GM18498 (cell line): Measurements from ENCODE around the gene INPP5A.
"Not testable (repeated sequence)": the region's sequence is repeated elsewhere in the genome, so short reads cannot be mapped to it uniquely, and the experiment has no call there.

ENCODE experiments used
- ATAC-seq: cut with Tn5 transposase; IDR thresholded peaks from one replicate; pipeline ENCODE4 v1.9.1; 2021; ENCODE audit warnings: mild to moderate bottlenecking, moderate library complexity; ENCODE audit not compliant: unreplicated experiment

INPP5A gene

DNA sequence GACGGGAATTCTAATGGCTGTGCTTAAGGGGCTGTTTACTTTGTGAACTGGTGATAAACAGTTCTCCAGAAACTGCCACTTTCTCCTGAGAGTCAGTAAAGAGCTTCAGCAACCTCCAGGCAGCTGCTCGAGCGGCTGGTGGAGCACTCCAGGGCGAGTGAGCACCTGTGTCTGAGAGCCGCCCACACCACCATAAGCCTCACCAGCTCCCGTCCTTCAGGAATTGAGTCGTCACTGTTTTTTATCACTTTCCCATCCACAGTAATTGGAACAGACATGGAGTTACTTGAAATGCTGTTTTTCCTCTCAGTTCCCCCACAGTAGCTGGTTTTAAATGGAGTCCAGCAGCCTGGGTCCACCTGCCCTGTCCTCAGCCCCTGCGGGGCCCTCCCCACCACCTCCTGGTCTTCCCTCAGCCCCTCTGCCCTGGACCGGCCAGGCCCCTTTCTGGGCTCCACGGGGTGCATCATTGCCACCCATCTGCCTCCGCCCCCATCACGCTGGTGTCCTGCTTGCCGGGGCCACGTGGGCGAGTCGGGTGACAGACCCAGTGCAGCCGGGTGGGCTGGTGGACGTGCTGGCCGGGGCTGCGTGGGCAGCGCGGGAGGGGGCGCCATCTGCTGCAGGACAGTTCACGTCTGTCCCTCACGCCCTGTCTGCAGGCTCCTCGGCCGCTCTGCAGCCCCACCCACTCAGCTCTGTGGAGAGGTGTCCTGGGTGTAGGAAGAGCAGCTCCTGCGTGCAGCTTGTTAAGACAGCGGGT, 192.4 kb downstream of the INPP5A start:
- no peak for ATAC-seq

DNA sequence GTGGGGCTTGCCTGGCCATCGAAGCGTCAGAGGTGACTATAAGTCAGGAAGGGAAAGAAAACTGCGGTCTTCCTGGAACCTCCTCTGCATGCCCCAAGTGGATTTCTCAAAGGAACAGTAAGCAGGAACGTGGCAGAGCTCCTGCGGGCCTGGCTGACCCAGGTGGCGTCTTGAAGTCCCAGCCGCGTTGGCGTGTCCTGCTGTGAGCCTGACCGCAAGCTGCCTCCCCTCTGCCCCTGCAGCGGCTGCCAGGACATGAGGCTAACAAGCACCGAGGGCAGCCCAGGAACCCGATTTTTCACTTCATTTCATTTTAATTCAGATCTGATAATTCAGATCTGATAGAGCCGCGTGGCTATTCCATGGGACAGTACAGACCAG, 193.0 kb downstream of the INPP5A start:
- no peak for ATAC-seq

DNA sequence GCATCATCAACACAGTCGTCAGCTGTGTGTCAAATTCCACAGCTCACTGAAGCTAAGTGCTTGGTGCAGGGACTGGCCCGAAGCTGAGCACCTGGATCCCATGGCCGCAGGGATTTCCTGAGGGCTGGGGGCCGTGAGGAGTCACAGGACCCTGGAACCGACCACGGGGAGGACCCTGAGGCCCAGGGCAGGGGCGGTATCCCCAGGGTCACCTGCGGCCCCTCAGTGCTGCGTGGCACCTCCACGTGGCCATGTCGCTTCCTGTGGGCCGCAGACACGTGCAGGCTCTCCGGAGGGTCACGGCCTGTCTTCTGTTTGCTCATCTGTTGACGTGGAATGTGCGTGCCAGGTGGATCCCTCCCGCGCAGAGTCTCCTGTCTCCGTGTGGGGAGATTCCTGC, 194.9 kb downstream of the INPP5A start:
- no peak for ATAC-seq

DNA sequence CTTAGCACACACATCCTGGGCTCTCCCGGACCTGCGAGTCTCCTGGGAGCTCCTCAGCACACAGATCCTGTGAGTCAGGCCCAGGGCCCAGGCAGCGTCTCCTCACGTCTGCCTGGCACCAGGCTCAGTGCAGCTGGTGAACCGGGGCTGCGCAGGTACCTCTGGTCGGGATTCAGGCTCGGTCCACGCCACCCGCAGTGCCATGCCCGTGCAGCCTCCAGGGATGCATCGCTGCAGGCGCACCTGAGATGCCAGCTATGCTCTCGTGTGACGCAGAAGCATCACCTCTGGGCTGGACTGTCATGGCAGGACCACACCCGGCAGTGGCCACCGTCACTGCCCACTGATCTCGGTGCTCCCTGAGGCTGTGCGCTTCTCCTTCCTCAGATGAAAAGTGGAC, 196.3 kb downstream of the INPP5A start:
- ATAC-seq, result no peak

DNA sequence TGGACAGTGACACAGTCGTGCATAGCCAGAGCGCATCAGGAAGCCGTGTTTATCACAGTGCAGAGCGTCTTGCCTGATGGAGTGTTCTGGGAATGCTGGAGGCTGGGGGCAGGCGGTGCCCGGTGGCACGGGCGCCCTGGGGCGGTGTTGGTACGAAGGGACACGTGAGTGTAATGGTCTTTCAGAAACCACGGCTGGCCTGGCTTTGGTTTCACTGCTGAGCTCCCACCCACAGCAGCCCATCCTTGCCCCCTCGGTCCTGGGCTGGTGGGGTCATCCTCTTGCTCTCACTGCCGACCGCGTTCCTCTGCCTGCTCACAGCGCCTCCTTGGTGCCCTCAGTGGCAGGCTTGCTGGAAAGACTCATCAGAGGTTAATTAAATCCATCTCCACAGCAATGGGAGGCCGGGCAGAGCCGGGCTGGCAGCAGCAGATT, 197.8 kb downstream of the INPP5A start:
- ATAC-seq, result no peak

DNA sequence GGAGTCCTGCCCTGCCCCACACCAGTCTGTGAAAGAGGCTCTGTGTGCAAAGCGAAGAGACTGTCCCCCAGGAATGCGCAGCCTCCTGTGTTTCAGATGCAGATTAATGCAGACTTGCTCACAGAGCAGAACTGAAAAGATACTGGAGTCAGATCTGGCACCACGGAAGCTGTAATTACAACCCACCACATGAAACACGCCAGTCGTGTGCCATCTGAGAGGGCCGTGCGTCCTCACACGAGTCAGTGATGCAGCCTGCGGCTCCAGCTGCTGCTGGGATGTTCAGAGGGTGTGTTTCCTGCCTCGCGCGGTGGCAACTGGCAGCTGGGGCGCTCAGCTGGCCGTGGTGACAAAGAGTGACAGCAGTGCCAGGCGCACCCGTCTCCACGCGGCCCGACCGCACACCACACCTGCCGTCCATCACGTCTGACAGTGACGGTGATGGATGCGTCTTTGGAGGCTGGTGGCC, 198.4 kb downstream of the INPP5A start:
- ATAC-seq, result no peak

DNA sequence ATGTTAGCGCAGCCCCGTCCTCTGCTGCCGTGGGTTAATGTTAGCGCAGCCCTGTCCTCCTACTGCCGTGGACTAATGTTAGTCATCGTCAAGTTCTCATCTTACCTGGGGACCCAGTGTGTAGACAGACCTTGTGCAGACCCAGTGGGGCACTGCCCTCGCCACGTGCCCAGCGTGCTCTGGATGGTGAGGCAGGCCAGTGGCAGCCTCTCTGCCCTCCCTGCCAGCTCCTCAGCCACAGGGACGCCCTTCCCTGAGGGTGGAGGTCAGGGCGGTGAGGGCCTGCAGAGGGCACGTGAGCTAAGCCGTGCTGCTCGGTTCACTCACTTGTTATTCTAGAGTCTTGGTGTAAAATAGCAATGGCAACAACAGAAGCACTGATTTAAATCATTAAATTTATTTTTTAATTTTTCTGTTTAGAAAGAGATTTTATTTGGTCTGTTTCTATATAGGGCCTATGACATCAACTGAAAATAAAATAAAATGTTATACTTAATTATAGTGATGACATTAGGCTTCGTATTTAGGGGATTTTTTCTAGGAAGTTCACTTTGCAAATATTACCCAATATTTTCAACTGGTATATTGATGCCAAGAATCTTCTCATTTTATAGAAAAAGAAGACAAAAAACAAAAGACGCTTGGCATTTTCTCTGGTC, 199.9 kb downstream of the INPP5A start:
- no peak for ATAC-seq

DNA sequence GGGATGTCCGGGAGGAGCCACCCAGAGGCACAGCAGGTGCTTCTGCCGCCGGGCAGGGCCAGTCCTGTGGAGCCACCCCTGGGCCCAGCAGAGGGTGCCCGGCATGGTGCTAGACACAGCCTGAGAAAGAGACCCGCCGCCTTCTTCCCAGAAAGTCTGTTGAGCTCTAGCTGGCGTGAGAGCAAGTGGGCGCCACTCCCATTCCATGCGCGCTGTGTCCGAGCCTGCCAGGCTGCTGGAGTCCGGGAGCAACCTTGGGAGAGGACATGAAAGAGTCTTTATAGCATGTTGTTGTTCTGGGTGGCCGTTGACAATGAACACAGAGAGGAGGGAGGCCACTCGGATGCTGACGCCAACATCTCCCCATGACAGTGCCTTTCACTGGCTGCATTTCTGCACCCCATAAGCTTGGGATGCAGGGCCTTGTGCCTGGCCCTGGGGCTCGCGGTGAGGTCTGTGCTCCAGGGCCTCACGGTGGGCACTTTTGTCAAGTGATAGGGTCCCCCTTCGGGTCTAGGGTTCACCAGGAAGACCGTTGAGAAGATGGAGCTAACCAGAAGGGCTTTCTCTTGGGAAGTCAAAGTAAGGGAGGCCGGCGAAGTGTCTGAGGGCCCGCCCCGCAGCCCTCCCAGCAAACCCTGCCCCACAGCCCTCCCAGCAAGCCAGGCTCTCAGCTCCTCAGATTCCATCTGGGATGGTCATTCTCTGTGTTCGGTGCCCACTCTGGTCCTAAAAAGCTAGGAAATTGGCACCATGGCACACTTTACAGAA, 201.1 kb downstream of the INPP5A start:
- ATAC-seq, result no peak

DNA sequence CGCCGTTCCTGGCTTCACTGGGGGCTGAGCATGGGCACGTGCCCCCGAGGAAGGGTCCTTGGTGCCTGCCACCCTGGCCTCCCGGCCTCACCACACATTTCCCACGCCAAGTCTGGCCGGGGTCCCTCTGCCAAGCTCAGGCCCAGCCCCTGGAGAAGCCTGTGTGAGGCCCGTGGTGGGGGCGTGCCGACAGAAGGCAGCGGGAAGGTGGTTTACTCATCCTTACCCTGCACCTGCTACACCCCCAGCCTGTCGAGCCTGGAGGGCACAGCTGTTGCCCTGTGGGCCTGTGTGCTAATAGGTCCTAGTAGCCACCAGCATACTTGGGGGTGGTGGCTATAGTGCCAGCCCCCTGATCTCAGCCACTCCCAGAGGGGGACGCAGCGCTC, 201.6 kb downstream of the INPP5A start:
- ATAC-seq, result no peak

DNA sequence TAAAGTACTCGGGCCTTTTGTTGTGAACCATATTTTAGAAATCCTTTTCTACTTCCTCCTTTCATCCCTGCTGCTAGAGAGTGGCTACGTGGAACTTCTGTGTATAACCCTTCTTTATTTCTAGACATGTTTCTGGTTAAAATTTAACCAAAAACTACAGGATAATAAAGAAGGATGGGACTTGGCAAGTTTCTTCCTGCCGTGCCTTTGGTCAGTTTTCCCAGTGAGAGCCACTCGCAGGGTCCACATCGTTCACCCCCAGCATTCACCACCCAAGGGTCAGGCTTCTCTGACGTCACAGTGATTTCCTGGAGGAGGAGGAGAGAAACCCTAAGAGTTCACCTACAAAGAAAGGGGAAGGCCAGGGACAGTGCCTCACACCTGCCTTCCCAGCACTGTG, 203.0 kb downstream of the INPP5A start:
- ATAC-seq, result no peak

DNA sequence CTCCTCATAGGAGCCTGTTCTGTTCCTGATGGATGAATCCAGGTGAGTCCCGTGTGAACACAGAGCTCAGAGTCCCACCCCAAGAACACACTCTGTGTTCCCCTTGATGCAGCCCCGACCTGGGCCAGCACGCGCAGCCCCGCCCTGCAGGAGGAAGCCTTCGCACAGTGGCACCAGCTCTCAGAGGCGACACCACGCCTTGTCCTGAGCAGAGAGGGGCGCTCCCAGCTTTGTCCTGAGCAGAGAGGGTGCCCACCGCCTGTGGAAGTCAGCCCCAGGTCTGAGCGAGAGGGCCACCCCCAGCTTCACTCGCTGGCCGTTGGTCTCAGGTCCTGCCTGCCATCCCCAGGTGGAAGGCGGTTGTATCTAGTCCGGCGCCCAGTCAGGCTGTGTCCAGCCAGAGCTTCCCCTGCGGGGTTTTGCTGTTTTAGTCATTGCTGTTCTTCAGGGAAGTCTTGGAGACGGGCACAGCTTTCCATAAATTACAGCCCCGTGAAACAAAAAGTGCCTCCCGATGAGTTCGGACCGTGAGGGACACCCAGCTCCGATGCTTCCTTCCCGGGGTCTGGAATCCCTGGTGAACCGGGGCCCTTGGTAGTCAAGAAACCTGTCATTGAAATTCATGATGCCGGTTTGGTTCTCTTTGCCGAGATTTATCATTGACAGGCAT, 204.7 kb downstream of the INPP5A start:
- no peak for ATAC-seq

DNA sequence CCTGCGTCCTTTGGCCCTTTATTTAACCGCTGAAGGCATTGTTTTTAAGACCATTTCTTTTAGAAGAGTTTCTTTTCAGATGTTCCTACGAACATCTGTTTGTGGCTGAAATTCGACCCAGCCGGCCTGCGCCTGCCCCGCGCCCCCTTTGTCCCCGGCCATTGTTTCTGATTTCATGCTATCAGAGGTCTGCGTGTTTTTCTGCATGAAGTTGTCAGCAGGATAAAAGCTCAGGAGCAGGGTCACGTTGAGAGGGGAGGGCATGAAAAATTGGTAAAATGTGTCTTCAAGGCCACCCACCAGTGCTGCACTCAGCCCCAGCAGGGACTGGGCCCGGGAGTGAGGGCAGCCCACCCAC, 205.2 kb downstream of the INPP5A start:
- no peak for ATAC-seq

DNA sequence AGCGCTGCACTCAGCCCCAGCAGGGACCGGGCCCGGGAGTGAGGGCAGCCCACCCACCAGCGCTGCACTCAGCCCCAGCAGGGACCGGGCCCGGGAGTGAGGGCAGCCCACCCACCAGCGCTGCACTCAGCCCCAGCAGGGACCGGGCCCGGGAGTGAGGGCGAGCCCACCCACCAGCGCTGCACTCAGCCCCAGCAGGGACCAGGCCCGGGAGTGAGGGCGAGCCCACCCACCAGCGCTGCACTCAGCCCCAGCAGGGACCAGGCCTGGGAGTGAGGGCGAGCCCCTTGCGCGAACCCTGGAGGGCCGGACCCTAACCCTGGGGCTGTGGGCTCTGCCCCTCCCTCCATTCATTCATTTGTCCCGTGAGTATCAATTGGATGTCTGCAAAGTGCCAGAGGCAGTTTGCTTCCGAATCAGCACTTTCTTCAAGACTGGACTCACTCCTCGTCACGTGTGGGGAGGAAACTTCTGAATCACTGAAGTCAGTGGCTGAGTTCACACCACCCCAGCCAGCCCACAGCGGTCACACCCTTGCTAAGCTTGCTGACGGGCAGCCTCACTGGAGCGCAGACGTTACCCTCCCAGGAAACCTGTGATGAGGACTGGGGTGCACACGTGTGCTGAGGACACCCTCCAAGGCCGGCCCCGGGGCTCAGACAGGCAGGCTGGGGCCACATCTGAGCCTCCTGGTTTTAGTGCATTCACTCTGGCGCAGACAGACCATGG, 205.8 kb downstream of the INPP5A start:
- not testable (repeated sequence) for ATAC-seq

DNA sequence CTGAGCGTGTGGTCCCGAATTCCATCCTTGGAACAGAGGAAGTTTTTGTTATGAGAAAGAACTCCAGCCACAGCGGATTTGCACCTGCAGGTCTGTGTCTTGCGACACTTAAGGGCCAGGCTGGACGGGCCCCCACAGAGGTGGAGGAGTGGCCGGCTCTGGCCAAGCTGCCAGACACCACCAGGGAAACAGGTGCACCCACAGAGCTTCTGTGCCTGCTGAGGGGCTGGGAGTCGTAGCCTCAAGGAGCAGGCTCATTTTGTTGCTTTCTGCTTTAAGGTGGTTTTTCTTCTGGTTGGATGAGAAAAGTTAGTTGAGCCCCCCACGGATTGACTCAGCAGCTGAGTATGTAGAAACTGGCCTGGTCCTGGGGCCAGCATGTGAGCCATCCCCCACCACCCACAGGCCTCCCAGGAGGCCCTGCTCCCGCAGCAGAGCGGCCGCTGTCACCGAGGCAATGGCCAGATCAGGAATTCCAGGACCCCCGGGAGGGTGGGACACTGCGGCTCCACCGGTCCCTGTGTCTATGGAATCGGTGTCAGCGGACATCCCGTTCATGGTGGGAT, 206.4 kb downstream of the INPP5A start:
- ATAC-seq, result no peak

DNA sequence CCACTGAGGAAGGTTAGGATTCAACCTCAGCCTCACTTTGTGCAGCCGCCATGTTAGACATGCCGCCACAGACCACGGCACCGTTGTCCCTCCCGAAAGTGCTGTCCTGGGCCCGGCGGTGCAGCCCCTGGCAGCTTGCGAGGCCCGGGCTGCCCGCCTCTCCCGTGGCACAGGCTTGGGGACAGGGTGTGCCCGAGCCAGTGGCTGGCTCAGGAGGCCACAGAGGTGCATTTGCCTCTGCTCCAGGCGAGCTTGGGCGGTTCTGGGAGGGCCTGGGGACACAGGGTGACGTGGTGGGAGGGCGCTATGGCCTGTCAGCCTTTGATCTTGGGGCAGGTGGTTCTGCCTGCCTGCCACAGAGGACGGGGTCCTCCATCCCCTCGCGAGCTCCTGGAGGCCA, 207.3 kb downstream of the INPP5A start:
- ATAC-seq, result no peak

DNA sequence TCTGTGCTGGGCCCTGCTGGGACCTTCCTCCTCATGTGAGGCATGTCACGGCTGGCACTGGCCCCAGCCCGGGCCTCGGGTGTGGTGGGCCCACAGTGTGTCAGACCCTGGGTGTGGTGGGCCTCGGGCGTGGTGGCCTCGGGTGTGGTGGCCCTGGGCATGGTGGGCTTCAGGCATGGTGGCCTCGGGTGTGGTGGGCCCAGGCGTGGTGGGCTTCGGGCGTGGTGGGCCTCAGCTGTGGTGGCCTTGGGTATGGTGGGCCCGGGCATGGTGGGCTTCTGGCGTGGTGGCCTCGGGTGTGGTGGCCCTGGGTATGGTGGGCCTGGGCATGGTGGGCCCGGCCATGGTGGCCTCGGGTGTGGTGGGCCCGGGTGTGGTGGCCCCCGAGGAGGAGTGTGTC, 207.9 kb downstream of the INPP5A start:
- no peak for ATAC-seq

DNA sequence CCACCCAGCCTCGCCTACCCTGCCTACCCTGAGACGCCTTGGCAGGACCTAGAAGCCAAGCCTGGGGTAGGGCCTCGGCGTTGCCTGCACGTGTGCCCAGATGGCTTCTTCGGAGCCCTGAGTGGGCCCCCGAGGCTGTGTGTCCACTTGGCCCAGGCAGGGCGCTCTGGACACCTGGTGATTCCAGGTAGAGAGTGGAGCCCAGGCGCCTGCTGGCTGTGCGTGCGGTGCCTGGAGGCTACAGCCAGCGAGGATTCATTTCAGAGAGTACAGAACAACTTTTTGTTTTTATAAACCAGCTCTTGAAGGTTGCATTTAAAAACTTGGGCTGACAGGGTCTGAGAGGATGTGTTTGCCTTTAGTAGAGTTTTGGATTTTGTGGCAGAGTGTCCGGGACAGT, 208.4 kb downstream of the INPP5A start:
- ATAC-seq, result no peak

DNA sequence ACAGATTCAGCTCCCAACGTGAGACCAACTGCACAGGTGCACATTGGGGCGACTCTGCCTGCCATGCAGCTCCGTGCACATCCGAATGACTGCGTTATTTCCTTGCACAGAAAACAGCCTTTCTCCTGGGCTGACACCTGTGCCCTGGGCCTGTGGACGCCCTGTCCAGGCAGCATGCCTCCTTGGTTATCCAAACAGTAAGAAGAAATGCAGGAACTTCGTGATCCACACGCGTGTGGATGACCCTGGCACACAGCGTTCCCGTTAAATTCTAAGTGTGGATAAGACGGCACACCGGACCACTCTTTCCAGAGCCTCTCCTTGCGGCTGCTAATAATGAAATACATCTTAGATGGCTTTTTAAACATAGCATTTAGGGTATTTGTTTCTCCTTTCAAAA, 208.8 kb downstream of the INPP5A start:
- no peak for ATAC-seq

DNA sequence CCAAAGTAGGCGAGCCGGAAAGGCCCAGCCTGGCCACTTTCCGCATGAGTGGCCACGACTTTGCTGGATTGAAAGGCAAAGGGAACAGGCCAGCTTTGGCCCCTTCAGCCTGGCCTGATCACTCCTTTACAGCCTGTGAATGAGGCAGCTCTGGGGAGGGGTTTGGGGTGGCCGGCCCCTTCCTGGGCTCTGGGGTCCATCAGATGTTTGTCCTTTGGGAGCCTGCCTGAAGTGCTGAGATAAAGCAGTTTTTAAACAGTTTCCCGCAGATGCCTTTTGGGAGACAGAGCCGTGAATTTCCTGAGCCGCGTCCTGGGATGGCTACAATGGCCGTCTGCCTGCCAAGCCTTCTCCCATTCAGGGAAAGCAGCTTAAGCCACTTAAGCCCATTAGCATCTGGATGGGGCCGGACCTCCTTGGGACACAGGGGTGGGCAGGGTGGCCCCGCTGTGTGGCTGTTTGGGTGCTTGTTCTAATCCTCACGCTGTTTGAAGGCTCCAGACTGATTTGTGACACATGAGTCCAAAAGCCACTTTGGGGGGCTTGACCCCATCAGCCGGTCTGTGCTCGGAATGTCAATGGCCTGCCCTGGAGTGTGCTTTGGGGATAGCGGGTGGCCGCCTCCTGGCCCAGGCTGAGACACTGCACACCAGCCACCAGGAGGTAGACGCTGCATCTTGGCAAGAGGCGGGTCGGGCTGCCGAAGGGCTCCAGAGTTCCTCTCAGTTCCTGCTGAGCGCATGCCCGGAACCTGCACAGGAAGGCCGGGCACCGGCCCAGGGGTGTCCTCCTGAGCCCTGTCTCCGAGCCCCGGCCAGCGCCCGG, 209.4 kb downstream of the INPP5A start:
- ATAC-seq, result no peak

DNA sequence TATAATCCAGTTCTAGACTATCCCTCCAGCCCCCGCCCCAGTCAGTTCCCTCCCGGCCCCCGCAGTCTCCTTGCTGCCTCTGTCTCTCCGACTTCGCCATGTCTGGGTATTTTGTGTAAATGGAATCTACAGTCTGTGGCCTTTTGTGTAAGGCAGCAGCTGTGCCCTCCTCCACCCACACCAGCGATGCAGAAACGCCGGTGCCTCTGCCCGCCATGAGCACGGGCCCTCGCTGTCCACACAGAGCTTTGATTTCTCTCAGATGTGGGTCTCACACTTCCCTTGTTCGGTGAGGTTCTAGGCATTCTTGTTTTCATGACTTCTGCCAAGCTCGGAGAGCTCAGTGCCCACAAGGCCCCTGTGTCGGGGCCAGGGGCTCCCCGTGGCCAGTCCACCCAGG, 210.5 kb downstream of the INPP5A start:
- no peak for ATAC-seq
